HCT116 (cell line): ENCODE data around the gene GHDC. TPM values are rescaled to one million over a fixed set of nuclear protein-coding genes. Genes with fewer than 3 reads are reported as not detected.
"Not testable (repeated sequence)": the region's sequence is repeated elsewhere in the genome, so short reads cannot be mapped to it uniquely, and the experiment has no call there.

Experiments
- ATAC-seq: fragments of 200-7000 bp; cut with Tn5 transposase; 2 replicates; pipeline ENCODE4 v1.9.1; 2020; ENCODE audit warnings: mild to moderate bottlenecking, moderate library complexity
- BruUV-seq: library from RNA; stranded (reverse); fragments of 400-500 nt; replicated peaks from 2 replicates; lab custom pipeline; 2021; lab: Mats Ljungman, UMichigan
- CTCF ChIA-PET: fragments of 300-600 bp; sonication (Branson Sonifier 250); formaldehyde crosslinking; loops from one replicate; lab custom pipeline; 2021; ENCODE audit warnings: antibody characterized with exemption; lab: Charles Lee
- POLR2A ChIA-PET: fragments of 300-600, 350-600 bp; sonication (Branson Sonifier 250); formaldehyde crosslinking; loops from one replicate; lab custom pipeline; 2021; ENCODE audit warnings: antibody characterized with exemption; lab: Charles Lee
- RAD21 ChIA-PET, 2 experiments: fragments of 300-600 bp; sonication (Branson Sonifier 250); formaldehyde crosslinking; loops; one replicate each; lab custom pipeline; 2023; ENCODE audit warnings: low total read pairs in 2 of 2; ENCODE audit not compliant: uncharacterized antibody in 2 of 2, unreplicated experiment in 2 of 2, low non-redundant PET in 1 of 2; lab: Charles Lee
- DNase-seq: peaks from one replicate; pipeline ENCODE4 v3.0.0-alpha.2; 2010; ENCODE audit warnings: low read depth, low spot score
- H2AFZ ChIP-seq: fragments of 200-600 bp; shearing (Covaris generic), sonication (generic); 2 replicates; pipeline ENCODE4 v1.6.1; 2017; ENCODE audit warnings: low read depth, mixed run types, mixed read lengths, antibody characterized with exemption, low read length; ENCODE audit not compliant: poor library complexity, severe bottlenecking
- H3K27ac ChIP-seq: 2 replicates; pipeline ENCODE4 v1.5.1; 2012; ENCODE audit warnings: low read depth, low read length
- H3K27me3 ChIP-seq: fragments of 200-600 bp; sonication (generic); 2 replicates; pipeline ENCODE4 v1.6.1; 2016; ENCODE audit warnings: mixed run types, low read length, mixed read lengths; ENCODE audit not compliant: insufficient read depth
- H3K36me3 ChIP-seq, 2 experiments: fragments of 200-500 bp in 1 of 2; fragments of 200-600 bp in 1 of 2; sonication (Bioruptor generic) in 1 of 2; sonication (generic) in 1 of 2; 2 replicates each; pipeline versions ENCODE4 v1.5.1 to v1.6.1; 2014 to 2016; ENCODE audit warnings: low read length in 2 of 2, inconsistent platforms in 1 of 2, mixed read lengths in 1 of 2, mixed run types in 1 of 2; ENCODE audit not compliant: insufficient read depth in 2 of 2, control insufficient read depth in 1 of 2
- H3K4me1 ChIP-seq, 2 experiments: fragments of 200-600 bp in 1 of 2; sonication (generic) in 1 of 2; 2 replicates each; pipeline versions ENCODE4 v1.5.1 to v1.6.1; 2012 to 2017; ENCODE audit warnings: low read length in 2 of 2, inconsistent platforms in 1 of 2, mild to moderate bottlenecking in 1 of 2, mixed read lengths in 1 of 2, mixed run types in 1 of 2, moderate library complexity in 1 of 2; ENCODE audit not compliant: insufficient read depth in 2 of 2, control insufficient read depth in 1 of 2
- H3K4me2 ChIP-seq: fragments of 200-600 bp; sonication (generic); 2 replicates; pipeline ENCODE4 v1.6.1; 2017; ENCODE audit warnings: mixed run types, low read length, mixed read lengths
- H3K4me3 ChIP-seq, 2 experiments: fragments of 200-600 bp in 1 of 2; sonication (generic) in 1 of 2; replicated peaks in 1 of 2; 2 replicates each; pipeline ENCODE4 v1.5.1; 2011 to 2016; ENCODE audit warnings: low read length in 2 of 2, control low read depth in 1 of 2, low read depth in 1 of 2, mild to moderate bottlenecking in 1 of 2, mixed read lengths in 1 of 2, mixed run types in 1 of 2
- H3K79me2 ChIP-seq: fragments of 200-600 bp; sonication (generic); 2 replicates; pipeline ENCODE4 v1.6.1; 2017; ENCODE audit warnings: mild to moderate bottlenecking, mixed run types, low read length, moderate library complexity, mixed read lengths; ENCODE audit not compliant: insufficient read depth
- H3K9ac ChIP-seq: fragments of 200-600 bp; sonication (generic); 2 replicates; pipeline ENCODE4 v1.6.1; 2016; ENCODE audit warnings: low read length, mixed read lengths
- H3K9me2 ChIP-seq: fragments of 200-600 bp; sonication (generic), shearing (Covaris generic); 2 replicates; pipeline ENCODE4 v1.6.1; 2017; ENCODE audit warnings: mixed run types, mild to moderate bottlenecking, moderate library complexity; ENCODE audit not compliant: insufficient read depth
- H3K9me3 ChIP-seq, 2 experiments: fragments of 200-500 bp in 1 of 2; fragments of 200-600 bp in 1 of 2; sonication (Bioruptor generic) in 1 of 2; sonication (generic) in 1 of 2; 2 replicates each; pipeline ENCODE4 v1.6.1; 2014 to 2017; ENCODE audit warnings: low read length in 2 of 2, mixed read lengths in 2 of 2, inconsistent platforms in 1 of 2, low read depth in 1 of 2, mild to moderate bottlenecking in 1 of 2, mixed run types in 1 of 2, moderate library complexity in 1 of 2; ENCODE audit not compliant: control insufficient read depth in 1 of 2, insufficient read depth in 1 of 2
- H4K20me1 ChIP-seq: fragments of 200-600 bp; sonication (generic), shearing (Covaris generic); 2 replicates; pipeline ENCODE4 v1.6.1; 2017; ENCODE audit warnings: mixed run types, mild to moderate bottlenecking, moderate library complexity; ENCODE audit not compliant: insufficient read depth
- CBX3 ChIP-seq: IDR thresholded peaks from 2 replicates; pipeline ENCODE4 v1.6.1; 2012; ENCODE audit warnings: low read depth
- CTCF ChIP-seq, 3 experiments: fragments of 200-600 bp in 1 of 3; sonication (generic) in 1 of 3; IDR thresholded peaks in 2 of 3; conservative IDR thresholded peaks in 1 of 3; 2 replicates each; pipeline ENCODE4 v1.5.1; 2012 to 2017; ENCODE audit warnings: low read depth in 2 of 3, low read length in 2 of 3, antibody characterized with exemption in 1 of 3, borderline replicate concordance in 1 of 3, control low read depth in 1 of 3, mild to moderate bottlenecking in 1 of 3, mixed read lengths in 1 of 3, mixed run types in 1 of 3, moderate library complexity in 1 of 3; ENCODE audit not compliant: insufficient read depth in 1 of 3
- EZH2phosphoT487 ChIP-seq: fragments of 200-600 bp; IDR thresholded peaks from 2 replicates; pipeline ENCODE4 v1.6.1; 2018; ENCODE audit warnings: antibody characterized with exemption, borderline replicate concordance
- FOSL1 ChIP-seq: IDR thresholded peaks from 2 replicates; pipeline ENCODE4 v1.6.1; 2012; ENCODE audit warnings: low read depth
- JUND ChIP-seq: IDR thresholded peaks from 2 replicates; pipeline ENCODE4 v1.6.1; 2012
- POLR2AphosphoS5 ChIP-seq: IDR thresholded peaks from 2 replicates; pipeline ENCODE4 v1.6.1; 2011; ENCODE audit warnings: mild to moderate bottlenecking, low read depth, low read length, moderate library complexity
- REST ChIP-seq: IDR thresholded peaks from 2 replicates; pipeline ENCODE4 v1.6.1; 2012; ENCODE audit warnings: low read depth
- SIN3A ChIP-seq: IDR thresholded peaks from 2 replicates; pipeline ENCODE4 v1.6.1; 2012; ENCODE audit warnings: low read depth
- intact Hi-C: fragments of 100-400 bp; cut with micrococcal nuclease; formaldehyde crosslinking; loops from 2 replicates; pipeline ENCODE4 v1.10.0; 2022
- total RNA-seq: library from RNA; stranded (reverse); gene quantifications from one replicate; pipeline ENCODE4 v1.2.1, GENCODE V29; 2021; ENCODE audit not compliant: unreplicated experiment

Gene GHDC
- total RNA-seq, 1 experiment from 2014 or later: 13.2 TPM

- DNase-seq, H4K20me1 ChIP-seq, H3K27me3 ChIP-seq, ATAC-seq, H3K4me1 ChIP-seq, H3K4me2 ChIP-seq, H3K4me3 ChIP-seq, H3K9me3 ChIP-seq, POLR2A ChIA-PET, H3K79me2 ChIP-seq, BruUV-seq, RAD21 ChIA-PET, H3K36me3 ChIP-seq, H3K9ac ChIP-seq, H3K9me2 ChIP-seq, H2AFZ ChIP-seq, H3K27ac ChIP-seq, intact Hi-C loops: not testable (repeated sequence)
- CTCF ChIA-PET: interaction anchor here (2.8 kb wide), 1 partner anchor 11 kb away, joined by 11 read pairs; no protein-coding TSS in a partner anchor
These were observed 17.6 kb upstream of the GHDC start for GRCh38 chr17:42211921-42212341.

GRCh38 chr17:42210046-42210445 is 15.8 kb upstream of the GHDC start:
- intact Hi-C loops: no loop called here
- POLR2A ChIA-PET: no interaction called here
- CTCF ChIA-PET: no interaction called here

More at GRCh38 chr17:42210046-42210445, 15.8 kb upstream of the GHDC start:
- no peaks in the 10 kb centered on the region for H4K20me1 ChIP-seq
- no peak overlapping the region for H3K4me3 ChIP-seq
- no peaks in the 10 kb centered on the region for H3K27me3 ChIP-seq
- no peak overlapping the region for H2AFZ ChIP-seq
- H3K36me3 ChIP-seq: peaks cover 0 to 4% of the 10 kb centered on the region in 2 experiments; a peak in 1 of 4 replicates
- H3K9ac ChIP-seq: no peak overlapping the region
- TF ChIP-seq CBX3: no peak
- TF ChIP-seq REST: no peak
- no peak for TF ChIP-seq POLR2AphosphoS5
- TF ChIP-seq SIN3A: no peak
- no peak for TF ChIP-seq FOSL1
- TF ChIP-seq CTCF (IDR thresholded peaks at IDR 0.05 in 2 of 3, conservative IDR thresholded peaks at IDR 0.05 in 1 of 3; ENCODE audit: borderline replicate concordance in 1 of 3, insufficient read depth in 1 of 3, low read depth in 2 of 3, low read length in 2 of 3): no peak
- no peak for TF ChIP-seq EZH2phosphoT487
- no peak for TF ChIP-seq JUND
- H3K4me2 ChIP-seq: no peak overlapping the region
- DNase-seq (no peak), ATAC-seq (no peak)
- BruUV-seq: no TSS peak
- H3K9me3 ChIP-seq: no peaks in the 10 kb centered on the region
- RAD21 ChIA-PET: no interaction called here
- no peaks in the 10 kb centered on the region for H3K4me1 ChIP-seq
- no peaks in the 10 kb centered on the region for H3K79me2 ChIP-seq
- H3K27ac ChIP-seq: no peak overlapping the region
- H3K9me2 ChIP-seq: no peaks in the 10 kb centered on the region
